GM18867 (cell line): Measurements from ENCODE around the gene GNPTG.

Experiments used
- ATAC-seq: cut with Tn5 transposase; IDR thresholded peaks from one replicate; pipeline ENCODE4 v1.9.1; 2021; ENCODE audit warnings: mild to moderate bottlenecking, moderate library complexity; ENCODE audit not compliant: unreplicated experiment

The GNPTG gene

GRCh38 chr16:1367486-1368174 is 15.9 kb downstream of the GNPTG start:
- ATAC-seq = no peak

GRCh38 chr16:1371054-1371978 is 19.6 kb downstream of the GNPTG start:
- ATAC-seq = no peak

- ATAC-seq = no peak
Measured at GRCh38 chr16:1372292-1372950, 20.7 kb downstream of the GNPTG start.

- ATAC-seq = no peak
Measured at GRCh38 chr16:1374418-1375297, 22.9 kb downstream of the GNPTG start.

GRCh38 chr16:1375298-1375640 is 23.5 kb downstream of the GNPTG start:
- no peak for ATAC-seq

GRCh38 chr16:1375741-1376410 is 24.1 kb downstream of the GNPTG start:
- ATAC-seq = no peak

GRCh38 chr16:1377406-1378010 is 25.8 kb downstream of the GNPTG start:
- ATAC-seq = no peak

- no peak for ATAC-seq
Measured at GRCh38 chr16:1378087-1378803, 26.5 kb downstream of the GNPTG start.

GRCh38 chr16:1378804-1379303 is 27.1 kb downstream of the GNPTG start:
- peak; percentile 38 for ATAC-seq

- ATAC-seq = peak; percentile 45
Measured at GRCh38 chr16:1379304-1380076, 27.8 kb downstream of the GNPTG start.

GRCh38 chr16:1380195-1380594 is 28.5 kb downstream of the GNPTG start:
- no peak for ATAC-seq

- ATAC-seq = no peak
Measured at GRCh38 chr16:1381612-1382406, 30.1 kb downstream of the GNPTG start.

- no peak for ATAC-seq
Measured at GRCh38 chr16:1383556-1383955, 31.8 kb downstream of the GNPTG start.

GRCh38 chr16:1385232-1385631 is 33.5 kb downstream of the GNPTG start:
- no peak for ATAC-seq

- ATAC-seq = no peak
Measured at GRCh38 chr16:1387331-1387730, 35.6 kb downstream of the GNPTG start.

GRCh38 chr16:1389762-1390161 is 38.0 kb downstream of the GNPTG start:
- no peak for ATAC-seq

GRCh38 chr16:1390239-1390779 is 38.6 kb downstream of the GNPTG start:
- ATAC-seq = no peak
